Caco-2 (cell line): ENCODE measurements around the gene RB1. TPM values are rescaled to one million over a fixed set of nuclear protein-coding genes. Genes with fewer than 3 reads are reported as not detected.

Experiments used
- BruUV-seq: library from RNA; stranded (reverse); fragments of 400-500 nt; replicated peaks from 2 replicates; lab custom pipeline; 2021; lab: Mats Ljungman, UMichigan
- CTCF ChIA-PET: fragments of 300-600 bp; sonication (Branson Sonifier 250); formaldehyde crosslinking; loops from one replicate; lab custom pipeline; 2022; ENCODE audit warnings: antibody characterized with exemption; lab: Charles Lee
- POLR2A ChIA-PET: fragments of 300-600 bp; sonication (Branson Sonifier 250); formaldehyde crosslinking; loops from one replicate; lab custom pipeline; 2022; ENCODE audit warnings: antibody characterized with exemption; lab: Charles Lee
- DNase-seq, 2 experiments: peaks; one replicate each; pipeline versions ENCODE4 v3.0.0 to v3.0.0-alpha.2; 2020 to 2022
- H3K27me3 ChIP-seq: replicated peaks from 2 replicates; pipeline ENCODE4 v1.6.0; 2011; ENCODE audit warnings: low read length; ENCODE audit not compliant: control insufficient read depth, insufficient read depth
- H3K36me3 ChIP-seq: 2 replicates; pipeline ENCODE4 v1.5.1; 2011; ENCODE audit warnings: low read length; ENCODE audit not compliant: control insufficient read depth, insufficient read depth
- H3K4me1 ChIP-seq: fragments of 250-450 bp; sonication (Bioruptor Pico); 2 replicates; pipeline ENCODE4 v1.5.1; 2020; ENCODE audit warnings: mild to moderate bottlenecking
- H3K4me3 ChIP-seq: 2 replicates; pipeline ENCODE4 v1.5.1; 2011; ENCODE audit warnings: low read depth, mild to moderate bottlenecking, control low read depth, low read length
- H3K9me3 ChIP-seq: fragments of 250-450 bp; sonication (Bioruptor Pico); 2 replicates; pipeline ENCODE4 v1.5.1; 2020; ENCODE audit warnings: mild to moderate bottlenecking, moderate library complexity
- H3K27ac Mint-ChIP-seq: one replicate; pipeline ENCODE4 v1.8.0; 2022; ENCODE audit warnings: mixed read lengths; ENCODE audit not compliant: unreplicated experiment
- H3K27me3 Mint-ChIP-seq: one replicate; pipeline ENCODE4 v1.8.0; 2022; ENCODE audit warnings: mixed read lengths; ENCODE audit not compliant: insufficient read depth, unreplicated experiment
- H3K36me3 Mint-ChIP-seq: one replicate; pipeline ENCODE4 v1.8.0; 2022; ENCODE audit warnings: mild to moderate bottlenecking, mixed read lengths; ENCODE audit not compliant: insufficient read depth, unreplicated experiment
- H3K4me1 Mint-ChIP-seq: one replicate; pipeline ENCODE4 v1.8.0; 2022; ENCODE audit warnings: low read depth, mixed read lengths; ENCODE audit not compliant: unreplicated experiment
- H3K4me3 Mint-ChIP-seq: one replicate; pipeline ENCODE4 v1.8.0; 2022; ENCODE audit warnings: mild to moderate bottlenecking, moderate library complexity, mixed read lengths; ENCODE audit not compliant: unreplicated experiment
- H3K9me3 Mint-ChIP-seq: one replicate; pipeline ENCODE4 v1.8.0; 2022; ENCODE audit warnings: mixed read lengths; ENCODE audit not compliant: unreplicated experiment
- CTCF ChIP-seq, 2 experiments: fragments of 200-600 bp in 1 of 2; IDR thresholded peaks; 1 replicate in 1 of 2; 2 replicates in 1 of 2; pipeline versions ENCODE4 v1.5.1 to v1.8.0; 2011 to 2022; ENCODE audit warnings: antibody characterized with exemption in 1 of 2, control low read depth in 1 of 2, inconsistent platforms in 1 of 2, low read depth in 1 of 2, low read length in 1 of 2, mild to moderate bottlenecking in 1 of 2, moderate library complexity in 1 of 2; ENCODE audit not compliant: insufficient read depth in 1 of 2, severe bottlenecking in 1 of 2, unreplicated experiment in 1 of 2
- intact Hi-C: fragments of 100-400 bp; cut with micrococcal nuclease; formaldehyde crosslinking; loops from one replicate; pipeline ENCODE4 v1.10.0; 2022; ENCODE audit not compliant: unreplicated experiment
- total RNA-seq: library from RNA; stranded (reverse); gene quantifications from 2 replicates; pipeline ENCODE4 v1.2.3, GENCODE V29; 2022

Gene RB1
- total RNA-seq, 1 experiment from 2014 or later = 24.1 TPM

- BruUV-seq = no TSS peak
- H3K4me1 ChIP-seq = no peaks in the 10 kb centered on the region
- no peak overlapping the region for H3K27ac Mint-ChIP-seq
- H3K4me3 Mint-ChIP-seq = no peak overlapping the region
- DNase-seq = no peak
- POLR2A ChIA-PET = no interaction called here
- intact Hi-C loops = no loop called here
- no peak for TF ChIP-seq CTCF (IDR thresholded peaks at IDR 0.05; ENCODE audit: insufficient read depth in 1 of 2, low read depth in 1 of 2, low read length in 1 of 2, severe bottlenecking in 1 of 2, unreplicated experiment in 1 of 2)
- H3K9me3 Mint-ChIP-seq = no peaks in the 10 kb centered on the region
- H3K9me3 ChIP-seq = no peaks in the 10 kb centered on the region
- no peaks in the 10 kb centered on the region for H3K27me3 ChIP-seq
- H3K4me1 Mint-ChIP-seq = no peaks in the 10 kb centered on the region
- no peaks in the 10 kb centered on the region for H3K27me3 Mint-ChIP-seq
- no peaks in the 10 kb centered on the region for H3K36me3 ChIP-seq
- no peak overlapping the region for H3K4me3 ChIP-seq
- no peaks in the 10 kb centered on the region for H3K36me3 Mint-ChIP-seq
- CTCF ChIA-PET = interaction anchor here (0.7 kb wide), 1 partner anchor 170 kb away, joined by 3 read pairs; no protein-coding TSS in a partner anchor
These were observed 182.8 kb downstream of the RB1 start for GRCh38 chr13:48486362-48486761.

GRCh38 chr13:48486836-48487235 is 183.3 kb downstream of the RB1 start:
- H3K4me1 ChIP-seq = no peaks in the 10 kb centered on the region
- intact Hi-C loops = no loop called here
- no peaks in the 10 kb centered on the region for H3K27me3 Mint-ChIP-seq
- no peaks in the 10 kb centered on the region for H3K36me3 Mint-ChIP-seq
- no peaks in the 10 kb centered on the region for H3K27me3 ChIP-seq
- no peak overlapping the region for H3K27ac Mint-ChIP-seq
- BruUV-seq = no TSS peak
- no peaks in the 10 kb centered on the region for H3K9me3 Mint-ChIP-seq
- no peak overlapping the region for H3K4me3 ChIP-seq
- no peak for DNase-seq
- no peaks in the 10 kb centered on the region for H3K4me1 Mint-ChIP-seq
- H3K4me3 Mint-ChIP-seq = no peak overlapping the region
- H3K9me3 ChIP-seq = no peaks in the 10 kb centered on the region
- no peak for TF ChIP-seq CTCF (IDR thresholded peaks at IDR 0.05; ENCODE audit: insufficient read depth in 1 of 2, low read depth in 1 of 2, low read length in 1 of 2, severe bottlenecking in 1 of 2, unreplicated experiment in 1 of 2)
- no peaks in the 10 kb centered on the region for H3K36me3 ChIP-seq
- ChIA-PET CTCF (interaction anchor here (0.7 kb wide), 1 partner anchor 170 kb away, joined by 3 read pairs; no protein-coding TSS in a partner anchor), POLR2A (no interaction called here)

- no peaks in the 10 kb centered on the region for H3K27me3 Mint-ChIP-seq
- H3K27ac Mint-ChIP-seq = no peak overlapping the region
- H3K4me1 Mint-ChIP-seq = no peaks in the 10 kb centered on the region
- H3K9me3 ChIP-seq = no peaks in the 10 kb centered on the region
- no peaks in the 10 kb centered on the region for H3K9me3 Mint-ChIP-seq
- no peaks in the 10 kb centered on the region for H3K36me3 Mint-ChIP-seq
- no peaks in the 10 kb centered on the region for H3K36me3 ChIP-seq
- no peak overlapping the region for H3K4me3 ChIP-seq
- intact Hi-C loops = no loop called here
- no peaks in the 10 kb centered on the region for H3K27me3 ChIP-seq
- ChIA-PET CTCF (no interaction called here), POLR2A (no interaction called here)
- BruUV-seq = no TSS peak
- no peak for DNase-seq
- no peaks in the 10 kb centered on the region for H3K4me1 ChIP-seq
- no peak for TF ChIP-seq CTCF (IDR thresholded peaks at IDR 0.05; ENCODE audit: insufficient read depth in 1 of 2, low read depth in 1 of 2, low read length in 1 of 2, severe bottlenecking in 1 of 2, unreplicated experiment in 1 of 2)
- H3K4me3 Mint-ChIP-seq = no peak overlapping the region
These were observed 184.4 kb downstream of the RB1 start for GRCh38 chr13:48487968-48488367.
